ENCODE results near the gene MEIS1. TPM values are rescaled to one million over a fixed set of nuclear protein-coding genes. Genes with fewer than 3 reads are reported as not detected.

Gene MEIS1
- total RNA-seq, 1 donor = 107 TPM

- no peak for TF ChIP-seq CTCF (IDR thresholded peaks at IDR 0.05; ENCODE audit: insufficient read depth, low read depth, low read length)
- DNase-seq (ENCODE audit: low read depth) = peak; percentile 90
- H3K4me3 ChIP-seq (ENCODE audit: low read depth, low read length) = no peak overlapping the region
Observed at GRCh38 chr2:66569321-66569851, 134.5 kb downstream of the MEIS1 start.

GRCh38 chr2:66569974-66570373 is 135.0 kb downstream of the MEIS1 start:
- H3K4me3 ChIP-seq (ENCODE audit: low read depth, low read length) = no peak overlapping the region
- no peak for DNase-seq (ENCODE audit: low read depth)
- TF ChIP-seq CTCF (IDR thresholded peaks at IDR 0.05; ENCODE audit: insufficient read depth, low read depth, low read length) = no peak

GRCh38 chr2:66570471-66570870 is 135.5 kb downstream of the MEIS1 start:
- TF ChIP-seq CTCF (IDR thresholded peaks at IDR 0.05; ENCODE audit: insufficient read depth, low read depth, low read length) = no peak
- H3K4me3 ChIP-seq (ENCODE audit: low read depth, low read length) = no peak overlapping the region
- DNase-seq (ENCODE audit: low read depth) = no peak

GRCh38 chr2:66571918-66572317 is 137.0 kb downstream of the MEIS1 start:
- TF ChIP-seq CTCF (IDR thresholded peaks at IDR 0.05; ENCODE audit: insufficient read depth, low read depth, low read length) = no peak
- DNase-seq (ENCODE audit: low read depth) = no peak
- H3K4me3 ChIP-seq (ENCODE audit: low read depth, low read length) = no peak overlapping the region

GRCh38 chr2:66572391-66572790 is 137.5 kb downstream of the MEIS1 start:
- no peak for DNase-seq (ENCODE audit: low read depth)
- no peak for TF ChIP-seq CTCF (IDR thresholded peaks at IDR 0.05; ENCODE audit: insufficient read depth, low read depth, low read length)
- H3K4me3 ChIP-seq (ENCODE audit: low read depth, low read length) = no peak overlapping the region

GRCh38 chr2:66573416-66573815 is 138.5 kb downstream of the MEIS1 start:
- H3K4me3 ChIP-seq (ENCODE audit: low read depth, low read length) = peak overlapping the region; percentile 37
- TF ChIP-seq CTCF (IDR thresholded peaks at IDR 0.05; ENCODE audit: insufficient read depth, low read depth, low read length) = no peak
- DNase-seq (ENCODE audit: low read depth) = no peak

- peak; percentile 53 for DNase-seq (ENCODE audit: low read depth)
- TF ChIP-seq CTCF (IDR thresholded peaks at IDR 0.05; ENCODE audit: insufficient read depth, low read depth, low read length) = no peak
- H3K4me3 ChIP-seq (ENCODE audit: low read depth, low read length) = peak overlapping the region; percentile 37
Observed at GRCh38 chr2:66573821-66574233, 138.9 kb downstream of the MEIS1 start.

All from fibroblast of villous mesenchyme (primary cell).